Measurements from ENCODE around the gene ST6GALNAC5.

GRCh38 chr1:77047575-77047974, 180.3 kb downstream of the ST6GALNAC5 start:
- TF ChIP-seq CTCF (IDR thresholded peaks at IDR 0.05) (no peak), POLR2AphosphoS5 (IDR thresholded peaks at IDR 0.05) (no peak)

All from sigmoid colon (tissue), 4 donors.